ENCODE data around the gene PLPP2.

GRCh38 chr19:273393-273792 is 17.8 kb downstream of the PLPP2 start:
- TF ChIP-seq CTCF (IDR thresholded peaks at IDR 0.05; ENCODE audit: low read length): no peak
- TF ChIP-seq EZH2 (IDR thresholded peaks at IDR 0.05; ENCODE audit: borderline replicate concordance, low read length): no peak

Data from OCI-LY1 (cell line).